NCI-H460 (cell line): Measurements from ENCODE around the gene TRMT61B. TPM values are rescaled to one million over a fixed set of nuclear protein-coding genes. Genes with fewer than 3 reads are reported as not detected.

Source experiments
- DNase-seq: peaks from one replicate; pipeline ENCODE4 v3.0.0-alpha.2; 2016; ENCODE audit warnings: low read depth; ENCODE audit errors: extremely low read depth
- total RNA-seq: library from RNA; depleted of rRNA; stranded (reverse); fragments of >200 nt; shearing (Covaris generic); gene quantifications from 2 replicates; pipeline ENCODE4 v1.2.3, GENCODE V29; 2014

TRMT61B gene
- total RNA-seq, 1 experiment from 2014 or later: 29.4 TPM

- DNase-seq: no peak
Measured at GRCh38 chr2:28868611-28869010, 1.5 kb downstream of the TRMT61B start.

GRCh38 chr2:28855977-28856376 is 14.1 kb downstream of the TRMT61B start:
- DNase-seq: no peak

GRCh38 chr2:28855193-28855592 is 14.9 kb downstream of the TRMT61B start:
- no peak for DNase-seq

- DNase-seq: no peak
Measured at GRCh38 chr2:28842042-28842441, 28.1 kb downstream of the TRMT61B start.

- no peak for DNase-seq
Measured at GRCh38 chr2:28838971-28839370, 31.1 kb downstream of the TRMT61B start.

- no peak for DNase-seq
Measured at GRCh38 chr2:28835781-28836180, 34.3 kb downstream of the TRMT61B start.

GRCh38 chr2:28833740-28834470 is 36.2 kb downstream of the TRMT61B start:
- no peak for DNase-seq

GRCh38 chr2:28828382-28828781 is 41.7 kb downstream of the TRMT61B start:
- DNase-seq: no peak

GRCh38 chr2:28824870-28825269 is 45.2 kb downstream of the TRMT61B start:
- no peak for DNase-seq

- DNase-seq: no peak
Measured at GRCh38 chr2:28824207-28824606, 45.9 kb downstream of the TRMT61B start.

GRCh38 chr2:28822036-28822435 is 48.1 kb downstream of the TRMT61B start:
- no peak for DNase-seq

- DNase-seq: peak; percentile 56
Measured at GRCh38 chr2:28821295-28821958, 48.7 kb downstream of the TRMT61B start.

GRCh38 chr2:28818053-28818452 is 52.1 kb downstream of the TRMT61B start:
- DNase-seq: no peak

GRCh38 chr2:28810384-28811285 is 59.5 kb downstream of the TRMT61B start, which contains the start of gene SPDYA:
Gene SPDYA (plus strand): TSS chr2:28810834. CDS start chr2:28816015, 5,181 bp downstream.
- no peak for DNase-seq

- DNase-seq: no peak
Measured at GRCh38 chr2:28809927-28810326, 60.2 kb downstream of the TRMT61B start.

GRCh38 chr2:28802975-28803429 is 67.1 kb downstream of the TRMT61B start:
- DNase-seq: peak; percentile 31

GRCh38 chr2:28801726-28802125 is 68.4 kb downstream of the TRMT61B start:
- DNase-seq: peak; percentile 30
